GM12878 (cell line): ENCODE measurements around the gene ZNF267. TPM values are rescaled to one million over a fixed set of nuclear protein-coding genes. Genes with fewer than 3 reads are reported as not detected.

ENCODE experiments used
- ATAC-seq: fragments of 200-7000 bp; cut with Tn5 transposase; 3 replicates; pipeline ENCODE4 v1.9.1; 2020; ENCODE audit warnings: mild to moderate bottlenecking, moderate library complexity
- BruUV-seq: library from RNA; stranded (reverse); fragments of 400-500 nt; replicated peaks from 2 replicates; lab custom pipeline; 2021; lab: Mats Ljungman, UMichigan
- CTCF ChIA-PET: fragments of 300-600 bp; sonication (Branson Sonifier 250); formaldehyde crosslinking; extraction: SDS; loops from one replicate; lab custom pipeline; 2021; ENCODE audit warnings: inconsistent platforms; lab: Yijun Ruan, JAX
- POLR2A ChIA-PET: fragments of 350-600 bp; formaldehyde crosslinking; extraction: SDS; loops from one replicate; lab custom pipeline; 2021; ENCODE audit warnings: inconsistent platforms; lab: Charles Lee
- RAD21 ChIA-PET: fragments of 300-600 bp; sonication (Branson Sonifier 250); formaldehyde crosslinking; loops from one replicate; lab custom pipeline; 2023; ENCODE audit warnings: antibody characterized with exemption; ENCODE audit not compliant: unreplicated experiment; lab: Charles Lee
- SMC1A ChIA-PET: fragments of 300-600 bp; sonication (Branson Sonifier 250); formaldehyde crosslinking; loops from one replicate; lab custom pipeline; 2023; ENCODE audit not compliant: unreplicated experiment, uncharacterized antibody; lab: Charles Lee
- DNase-seq: peaks from one replicate; pipeline ENCODE4 v3.0.0-alpha.2; 2011; ENCODE audit warnings: low read depth, low spot score
- FAIRE-seq: peaks from 3 replicates; lab custom pipeline; 2011; peaks lifted over from hg19 to GRCh38; lab: Jason Lieb, UNC
- H2AFZ ChIP-seq: 2 replicates; pipeline ENCODE4 v1.6.0; 2011; ENCODE audit warnings: low read depth, low read length, control low read depth; ENCODE audit not compliant: control insufficient read depth
- H3K27ac ChIP-seq: 2 replicates; pipeline ENCODE4 v1.5.1; 2011; ENCODE audit warnings: control low read depth; ENCODE audit not compliant: control insufficient read depth, insufficient read depth
- H3K27me3 ChIP-seq, 2 experiments: replicated peaks in 1 of 2; 2 replicates each; pipeline versions ENCODE4 v1.6.0 to v1.6.1; 2011; ENCODE audit warnings: low read length in 1 of 2; ENCODE audit not compliant: control insufficient read depth in 2 of 2, insufficient read depth in 2 of 2
- H3K36me3 ChIP-seq, 2 experiments: 2 replicates each; pipeline ENCODE4 v1.5.1; 2011; ENCODE audit warnings: low read length in 1 of 2; ENCODE audit not compliant: control insufficient read depth in 2 of 2, insufficient read depth in 2 of 2
- H3K4me1 ChIP-seq: 2 replicates; pipeline ENCODE4 v1.6.1; 2011; ENCODE audit warnings: mild to moderate bottlenecking, low read length, moderate library complexity, mixed read lengths; ENCODE audit not compliant: control insufficient read depth, insufficient read depth
- H3K4me2 ChIP-seq: 2 replicates; pipeline ENCODE4 v1.6.0; 2011; ENCODE audit warnings: control low read depth; ENCODE audit not compliant: control insufficient read depth, insufficient read depth
- H3K4me3 ChIP-seq: fragments of 200-600 bp; sonication (generic); 2 replicates; pipeline ENCODE4 v1.5.1; 2016
- H3K79me2 ChIP-seq: 2 replicates; pipeline ENCODE4 v1.6.0; 2011; ENCODE audit warnings: low read length; ENCODE audit not compliant: control insufficient read depth, insufficient read depth
- H3K9ac ChIP-seq: 2 replicates; pipeline ENCODE4 v1.8.0; 2011; ENCODE audit warnings: low read length, control low read depth, mixed read lengths; ENCODE audit not compliant: control insufficient read depth, insufficient read depth
- H3K9me3 ChIP-seq: replicated peaks from 3 replicates; pipeline ENCODE4 v1.5.1; 2011; ENCODE audit warnings: mild to moderate bottlenecking, low read length; ENCODE audit not compliant: control insufficient read depth, insufficient read depth
- H4K20me1 ChIP-seq: 2 replicates; pipeline ENCODE4 v1.6.0; 2011; ENCODE audit not compliant: control insufficient read depth, insufficient read depth
- KLF5 ChIP-seq: fragments of 450-650 bp; IDR thresholded peaks from 2 replicates; pipeline ENCODE4 v1.6.1; 2014; ENCODE audit warnings: mild to moderate bottlenecking; ENCODE audit not compliant: partially characterized antibody
- NRF1 ChIP-seq: conservative IDR thresholded peaks from 2 replicates; pipeline ENCODE4 v1.6.1; 2011; ENCODE audit warnings: mild to moderate bottlenecking, low read depth, low read length, improper control_type of control experiment
- POLR2AphosphoS2 ChIP-seq: IDR thresholded peaks from 2 replicates; pipeline ENCODE4 v1.6.1; 2011; ENCODE audit warnings: low read depth, mild to moderate bottlenecking, low read length, improper control_type of control experiment, moderate library complexity
- SIX5 ChIP-seq: IDR thresholded peaks from 2 replicates; pipeline ENCODE4 v1.6.1; 2011; ENCODE audit warnings: mild to moderate bottlenecking, low read depth, low read length, moderate library complexity; ENCODE audit not compliant: severe bottlenecking
- ZBTB4 ChIP-seq: fragments of 450-650 bp; formaldehyde crosslinking; IDR thresholded peaks from 2 replicates; pipeline ENCODE4 v1.4.0; 2022; ENCODE audit warnings: mild to moderate bottlenecking, moderate library complexity
- ZNF274 ChIP-seq: IDR thresholded peaks from one replicate; pipeline ENCODE4 v1.8.0; 2011; ENCODE audit not compliant: insufficient read length, insufficient read depth
- ZNF622 ChIP-seq: fragments of 450-650 bp; IDR thresholded peaks from 2 replicates; pipeline ENCODE4 v1.6.1; 2017; ENCODE audit warnings: mild to moderate bottlenecking, inconsistent platforms
- WGBS: methylation state at CpG from one replicate; pipeline ENCODE4 v1.1.6; 2016; ENCODE audit warnings: low lambda C conversion rate; ENCODE audit not compliant: insufficient replicate concordance, insufficient coverage; ENCODE audit errors: missing lambda C conversion rate; 5-methylcytosine and 5-hydroxymethylcytosine counted together
- in situ Hi-C: fragments of 300-500 bp; cut with MboI; formaldehyde crosslinking; loops from 9 replicates; pipeline ENCODE4 v1.14.3; 2018; ENCODE audit warnings: mixed read lengths
- intact Hi-C: fragments of 100-400 bp; cut with micrococcal nuclease; formaldehyde crosslinking; loops from one replicate; pipeline ENCODE4 v1.14.2; 2022; ENCODE audit not compliant: unreplicated experiment
- polyA plus RNA-seq, 11 experiments: library from polyadenylated mRNA; depleted of rRNA in 4 of 11; unstranded in 6 of 11; stranded (reverse) in 5 of 11; fragments of >200 nt; fragmentation: Nextera tagmentation in 4 of 11; fragmentation: Illumina TruSeq in 1 of 11; extraction: Ambion mirVana in 4 of 11; extraction: Trizol in 1 of 11; gene quantifications; 1 replicate in 1 of 11; 2 replicates in 10 of 11; pipeline versions ENCODE4 v1.2.1 to v1.2.3, GENCODE V29; 2011 to 2016; ENCODE audit warnings: inconsistent platforms in 2 of 11, missing spikeins in 2 of 11, low read depth in 1 of 11
- total RNA-seq, 4 experiments: library from RNA; depleted of rRNA in 3 of 4; stranded (reverse); fragments of >200 nt in 3 of 4; fragmentation: Illumina TruSeq in 1 of 4; extraction: Trizol in 1 of 4; gene quantifications; 2 replicates each; pipeline versions ENCODE4 v1.2.1 to v1.2.3, GENCODE V29; 2013 to 2021
- TF ChIP-seq, protein P1 (sequence below): fragments of 450-650 bp; IDR thresholded peaks from 2 replicates; pipeline ENCODE4 v1.6.1; 2017; ENCODE audit warnings: low read depth, mild to moderate bottlenecking, moderate library complexity

ZNF267 gene
- total and polyA plus RNA-seq, 10 of the 15 experiments (the other 5 are each of a cell fraction or from before 2014, with no cell fraction given): 16.3 to 54.6 (median 29.6) TPM

DNA sequence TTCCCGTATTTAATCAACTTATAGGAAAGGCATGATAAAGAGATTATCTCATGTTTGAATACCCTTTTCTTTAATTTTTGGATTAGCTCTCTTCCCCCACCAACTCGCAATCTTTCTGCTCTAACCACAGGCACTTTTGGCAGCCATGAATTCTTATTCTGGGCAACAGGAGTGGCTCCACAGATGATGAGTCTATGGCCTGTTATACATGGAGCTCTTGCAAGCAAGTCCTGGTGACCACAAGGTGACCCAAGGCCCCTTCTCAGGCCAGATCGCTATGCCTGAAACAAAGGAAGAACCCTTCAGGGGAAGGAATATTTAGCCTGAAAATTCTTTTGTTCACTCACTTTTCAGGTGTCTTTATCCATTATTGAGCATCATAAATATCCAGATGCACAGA lies 10.8 kb upstream of the ZNF267 start:
- H3K4me3 ChIP-seq: no peak overlapping the region
- no peak overlapping the region for H2AFZ ChIP-seq
- no peak overlapping the region for H3K4me2 ChIP-seq
- in situ Hi-C loops (no loop called here), intact Hi-C loops (no loop called here)
- no peaks in the 10 kb centered on the region for H3K36me3 ChIP-seq
- no peak overlapping the region for H3K27ac ChIP-seq
- no TSS peak for BruUV-seq
- TF ChIP-seq ZNF622 (no peak), POLR2AphosphoS2 (no peak), ZNF274 (no peak), NRF1 (no peak), SIX5 (no peak), KLF5 (no peak), ZBTB4 (no peak)
- TF ChIP-seq, protein P1, sequence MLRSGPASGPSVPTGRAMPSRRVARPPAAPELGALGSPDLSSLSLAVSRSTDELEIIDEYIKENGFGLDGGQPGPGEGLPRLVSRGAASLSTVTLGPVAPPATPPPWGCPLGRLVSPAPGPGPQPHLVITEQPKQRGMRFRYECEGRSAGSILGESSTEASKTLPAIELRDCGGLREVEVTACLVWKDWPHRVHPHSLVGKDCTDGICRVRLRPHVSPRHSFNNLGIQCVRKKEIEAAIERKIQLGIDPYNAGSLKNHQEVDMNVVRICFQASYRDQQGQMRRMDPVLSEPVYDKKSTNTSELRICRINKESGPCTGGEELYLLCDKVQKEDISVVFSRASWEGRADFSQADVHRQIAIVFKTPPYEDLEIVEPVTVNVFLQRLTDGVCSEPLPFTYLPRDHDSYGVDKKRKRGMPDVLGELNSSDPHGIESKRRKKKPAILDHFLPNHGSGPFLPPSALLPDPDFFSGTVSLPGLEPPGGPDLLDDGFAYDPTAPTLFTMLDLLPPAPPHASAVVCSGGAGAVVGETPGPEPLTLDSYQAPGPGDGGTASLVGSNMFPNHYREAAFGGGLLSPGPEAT: no peak
- peaks cover 0 to 7% of the 10 kb centered on the region in 2 experiments; a peak in 1 of 4 replicates for H3K27me3 ChIP-seq
- CTCF ChIA-PET: interaction anchor here (1.0 kb wide), 1 partner anchor 832 kb away, joined by 3 read pairs; no protein-coding TSS in a partner anchor
- POLR2A ChIA-PET: no interaction called here
- H3K4me1 ChIP-seq: no peaks in the 10 kb centered on the region
- WGBS: 50% methylated on average over 3 of the region's 3 CpGs
- no peaks in the 10 kb centered on the region for H3K9me3 ChIP-seq
- RAD21 ChIA-PET: no interaction called here
- DNase-seq (no peak), FAIRE-seq (no peak), ATAC-seq (no peak)
- no peak overlapping the region for H3K9ac ChIP-seq
- SMC1A ChIA-PET: no interaction called here
- H4K20me1 ChIP-seq: no peaks in the 10 kb centered on the region
- no peaks in the 10 kb centered on the region for H3K79me2 ChIP-seq
